B cell (primary cell): ENCODE measurements around the gene ANKRD23. TPM values are rescaled to one million over a fixed set of nuclear protein-coding genes. Genes with fewer than 3 reads are reported as not detected.
A peak's percentile ranks its signal among the peaks of the same experiment; 100 is the strongest.

Experiments
- ATAC-seq: fragments of 200-7000 bp; cut with Tn5 transposase; one replicate; pipeline ENCODE4 v1.10.0; 2021; ENCODE audit warnings: low read depth, mild to moderate bottlenecking, moderate number of reproducible peaks, moderate library complexity
- CTCF ChIA-PET: fragments of 350-600 bp; sonication (Branson Sonifier 250); formaldehyde crosslinking; loops from one replicate; lab custom pipeline; 2021; ENCODE audit warnings: antibody characterized with exemption, inconsistent platforms; lab: Charles Lee
- POLR2A ChIA-PET: fragments of 350-600 bp; sonication (Branson Sonifier 250); formaldehyde crosslinking; loops from one replicate; lab custom pipeline; 2021; ENCODE audit warnings: antibody characterized with exemption; lab: Charles Lee
- DNase-seq: peaks from one replicate; pipeline ENCODE4 v3.0.0; 2013
- H2AFZ ChIP-seq: 2 replicates; pipeline ENCODE4 v1.6.1; 2012; ENCODE audit warnings: mild to moderate bottlenecking, low read depth, low read length; ENCODE audit not compliant: insufficient read depth, poor library complexity, severe bottlenecking
- H3K27ac ChIP-seq, 2 donors: 1 replicate in 1 of 2; 2 replicates in 1 of 2; pipeline ENCODE4 v1.5.1; 2012 to 2013; ENCODE audit warnings: low read length in 2 of 2, mild to moderate bottlenecking in 2 of 2, moderate library complexity in 1 of 2
- H3K27me3 ChIP-seq, 4 experiments: fragments of 200-600 bp in 1 of 4; sonication (generic) in 1 of 4; replicated peaks in 1 of 4; 1 replicate in 2 of 4; 2 replicates in 2 of 4; pipeline versions ENCODE4 v1.6.1 to v1.7.0; 2013 to 2016; ENCODE audit warnings: low read length in 3 of 4, mild to moderate bottlenecking in 2 of 4, mixed read lengths in 1 of 4, moderate library complexity in 1 of 4; ENCODE audit not compliant: insufficient read depth in 4 of 4, control insufficient read depth in 3 of 4; ENCODE audit errors: control extremely low read depth in 1 of 4
- H3K36me3 ChIP-seq, 2 experiments: replicated peaks in 1 of 2; 1 replicate in 1 of 2; 2 replicates in 1 of 2; pipeline versions ENCODE4 v1.6.1 to v1.7.1; 2013; ENCODE audit warnings: low read length in 1 of 2; ENCODE audit not compliant: insufficient read depth in 2 of 2, control insufficient read depth in 1 of 2; ENCODE audit errors: control extremely low read depth in 1 of 2, extremely low read depth in 1 of 2
- H3K4me1 ChIP-seq, 2 donors: fragments of 200-600 bp in 1 of 2; sonication (generic) in 1 of 2; 1 replicate in 1 of 2; 2 replicates in 1 of 2; pipeline versions ENCODE4 v1.5.1 to v1.6.1; 2013 to 2017; ENCODE audit warnings: low read length in 2 of 2; ENCODE audit not compliant: control insufficient read depth in 2 of 2, insufficient read depth in 2 of 2
- H3K4me2 ChIP-seq: replicated peaks from 2 replicates; pipeline ENCODE3; 2012; ENCODE audit warnings: mild to moderate bottlenecking, low read depth, low read length; ENCODE audit not compliant: poor library complexity, severe bottlenecking
- H3K4me3 ChIP-seq, 5 experiments: fragments of 200-600 bp in 1 of 5; sonication (generic) in 1 of 5; 1 replicate in 3 of 5; 2 replicates in 2 of 5; pipeline versions ENCODE4 v1.5.1 to v1.7.0; 2011 to 2016; ENCODE audit warnings: low read length in 4 of 5, mild to moderate bottlenecking in 4 of 5, low read depth in 2 of 5, control low read depth in 1 of 5, moderate library complexity in 1 of 5; ENCODE audit not compliant: insufficient read depth in 1 of 5; ENCODE audit errors: control extremely low read depth in 1 of 5, extremely low read depth in 1 of 5
- H3K79me2 ChIP-seq: fragments of 200-600 bp; sonication (generic); one replicate; pipeline ENCODE4 v1.6.0; 2016; ENCODE audit warnings: low read length; ENCODE audit not compliant: control insufficient read depth, insufficient read depth
- H3K9ac ChIP-seq: fragments of 200-600 bp; sonication (generic); 2 replicates; pipeline ENCODE4 v1.6.1; 2017; ENCODE audit warnings: mild to moderate bottlenecking, low read length, moderate library complexity
- H3K9me3 ChIP-seq, 3 donors: one replicate each; pipeline versions ENCODE4 v1.6.1 to v1.7.1; 2013; ENCODE audit warnings: low read length in 2 of 3; ENCODE audit not compliant: control insufficient read depth in 2 of 3, insufficient read depth in 1 of 3; ENCODE audit errors: control extremely low read depth in 1 of 3
- H4K20me1 ChIP-seq: 2 replicates; pipeline ENCODE4 v1.6.0; 2012; ENCODE audit warnings: mild to moderate bottlenecking, low read length; ENCODE audit not compliant: insufficient read depth, control insufficient read depth, poor library complexity, severe bottlenecking
- H3K27ac Mint-ChIP-seq: one replicate; pipeline ENCODE4 v1.8.0; 2021; ENCODE audit warnings: mixed read lengths
- H3K27me3 Mint-ChIP-seq: one replicate; pipeline ENCODE4 v1.8.0; 2021; ENCODE audit warnings: mixed read lengths
- H3K4me1 Mint-ChIP-seq: one replicate; pipeline ENCODE4 v1.8.0; 2021; ENCODE audit warnings: mixed read lengths
- H3K4me3 Mint-ChIP-seq: one replicate; pipeline ENCODE4 v1.8.0; 2021; ENCODE audit warnings: mixed read lengths
- H3K9me3 Mint-ChIP-seq: one replicate; pipeline ENCODE4 v1.8.0; 2022; ENCODE audit warnings: mixed read lengths; ENCODE audit not compliant: insufficient read depth
- EZH2 ChIP-seq: IDR thresholded peaks from 2 replicates; pipeline ENCODE4 v1.6.1; 2012; ENCODE audit warnings: borderline replicate concordance, low read depth, mild to moderate bottlenecking, moderate library complexity, low read length; ENCODE audit not compliant: insufficient read depth, poor library complexity, severe bottlenecking
- WGBS: methylation state at CpG from one replicate; pipeline ENCODE4 v1.1.5; 2013; ENCODE audit warnings: missing lambda C conversion rate; ENCODE audit not compliant: insufficient coverage; 5-methylcytosine and 5-hydroxymethylcytosine counted together
- intact Hi-C: fragments of 100-400 bp; cut with micrococcal nuclease; formaldehyde crosslinking; loops from one replicate; pipeline ENCODE4 v1.10.0; 2022
- polyA plus RNA-seq: library from polyadenylated mRNA; depleted of rRNA; stranded (reverse); fragments of >200 nt; gene quantifications from 2 replicates; pipeline ENCODE4 v1.2.3, GENCODE V29; 2012
- total RNA-seq, 2 donors: library from RNA; stranded (reverse); fragments of 120-200 nt in 1 of 2; gene quantifications; 1 replicate in 1 of 2; 2 replicates in 1 of 2; pipeline versions ENCODE4 v1.2.3 to v1.2.4, GENCODE V29; 2013 to 2022
- TF ChIP-seq, protein P1 (sequence below): fragments of 200-600 bp; IDR thresholded peaks from one replicate; pipeline ENCODE4 v1.8.0; 2022; ENCODE audit warnings: antibody characterized with exemption, mild to moderate bottlenecking

The ANKRD23 gene
- total and polyA plus RNA-seq, 2 donors (not counting 1 experiment from before 2014, with no cell fraction given) = 8.8 to 11.3 TPM

DNA sequence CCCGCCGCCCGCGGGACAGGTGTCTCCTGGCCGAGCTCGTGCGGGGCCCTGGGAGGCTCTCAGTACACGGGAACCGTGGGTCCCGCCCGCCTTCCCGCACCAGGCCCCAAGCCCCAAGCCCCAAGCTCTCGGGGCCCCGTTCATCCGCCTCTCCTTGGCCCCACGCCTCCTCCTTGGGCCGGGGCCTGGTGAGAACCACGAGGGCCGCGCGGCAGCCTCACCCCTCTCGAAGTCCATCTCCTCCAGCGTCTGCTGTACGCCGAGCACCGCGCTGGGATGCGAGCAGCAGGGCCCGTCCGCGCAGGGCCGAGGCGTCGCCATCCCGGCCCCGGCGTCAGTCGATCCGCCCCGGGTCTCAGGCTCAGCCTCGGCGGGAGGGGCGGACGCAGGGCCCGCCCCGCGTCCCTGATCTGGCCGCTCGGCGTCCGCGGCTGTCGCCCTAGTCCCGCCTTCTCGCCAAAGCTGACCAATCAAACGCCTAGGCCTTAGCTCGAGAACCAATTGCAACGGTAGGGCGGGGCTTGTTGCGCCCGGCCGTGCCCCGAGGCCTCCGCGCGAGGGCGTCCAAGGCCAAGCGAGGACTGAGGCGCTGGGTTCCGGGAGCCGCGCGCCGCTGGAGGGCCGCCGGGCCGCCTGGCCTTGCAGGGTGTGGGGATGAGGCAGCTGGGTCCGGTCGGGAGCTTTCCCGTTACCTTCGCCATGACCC is 14.0 kb upstream of the ANKRD23 start, which contains the start of gene ANKRD39:
Gene ANKRD39 (minus strand): TSS at position 350 of the 706 bp plus-strand sequence. CDS start 29 bp downstream, at position 321.
- Histone ChIP-seq H3K4me3 (peak within 1 kb of the TSS; percentile 48 to 87 (median 73)), H3K4me2 (peak within 1 kb of the TSS; percentile 95), H4K20me1 (peaks cover 6% of the 10 kb centered on the region), H2AFZ (peak within 1 kb of the TSS; percentile 92), H3K27ac (peak within 1 kb of the TSS; percentile 73 to 88), H3K36me3 (peaks cover 2 to 8% of the 10 kb centered on the region in 2 experiments), H3K27me3 (peaks cover 0 to 10% (median 0%) of the 10 kb centered on the region in 4 experiments), H3K9me3 (no peaks in the 10 kb centered on the region), H3K4me1 (peaks cover 16 to 20% of the 10 kb centered on the region in 2 donors), H3K79me2 (peaks cover 20% of the 10 kb centered on the region), H3K9ac (peak within 1 kb of the TSS; percentile 79)
- under 1% methylated on average over 81 of the region's 81 CpGs for whole genome bisulfite sequencing
- CTCF ChIA-PET = interaction anchor here (0.6 to 3.3 kb wide), 41 partner anchors 10 to 537 kb away, joined by 3 to 45 read pairs (median 5); partner anchors contain the start of genes ANKRD36, CNNM3, CNNM4 and KANSL3
- Mint-ChIP-seq H3K9me3 (no peaks in the 10 kb centered on the region), H3K27ac (peak within 1 kb of the TSS; percentile 89), H3K27me3 (no peaks in the 10 kb centered on the region), H3K4me3 (peak within 1 kb of the TSS; percentile 86), H3K4me1 (peaks cover 17% of the 10 kb centered on the region)
- ATAC-seq (peak; percentile 93), DNase-seq (peak; percentile 100)
- no peak for TF ChIP-seq EZH2
- TF ChIP-seq, protein P1, sequence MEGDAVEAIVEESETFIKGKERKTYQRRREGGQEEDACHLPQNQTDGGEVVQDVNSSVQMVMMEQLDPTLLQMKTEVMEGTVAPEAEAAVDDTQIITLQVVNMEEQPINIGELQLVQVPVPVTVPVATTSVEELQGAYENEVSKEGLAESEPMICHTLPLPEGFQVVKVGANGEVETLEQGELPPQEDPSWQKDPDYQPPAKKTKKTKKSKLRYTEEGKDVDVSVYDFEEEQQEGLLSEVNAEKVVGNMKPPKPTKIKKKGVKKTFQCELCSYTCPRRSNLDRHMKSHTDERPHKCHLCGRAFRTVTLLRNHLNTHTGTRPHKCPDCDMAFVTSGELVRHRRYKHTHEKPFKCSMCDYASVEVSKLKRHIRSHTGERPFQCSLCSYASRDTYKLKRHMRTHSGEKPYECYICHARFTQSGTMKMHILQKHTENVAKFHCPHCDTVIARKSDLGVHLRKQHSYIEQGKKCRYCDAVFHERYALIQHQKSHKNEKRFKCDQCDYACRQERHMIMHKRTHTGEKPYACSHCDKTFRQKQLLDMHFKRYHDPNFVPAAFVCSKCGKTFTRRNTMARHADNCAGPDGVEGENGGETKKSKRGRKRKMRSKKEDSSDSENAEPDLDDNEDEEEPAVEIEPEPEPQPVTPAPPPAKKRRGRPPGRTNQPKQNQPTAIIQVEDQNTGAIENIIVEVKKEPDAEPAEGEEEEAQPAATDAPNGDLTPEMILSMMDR = peak; percentile 88
- POLR2A ChIA-PET = interaction anchor here (0.6 to 2.5 kb wide), 12 partner anchors 13 to 654 kb away, joined by 3 to 14 read pairs (median 4); partner anchors contain the start of genes ANKRD36 and CNNM3
- intact Hi-C loops = loop anchor here (1.0 to 5.0 kb wide), 8 partner anchors 12 to 321 kb away; partner anchors contain the start of genes ARID5A, CNNM3, CNNM4 and KANSL3
